ENCODE measurements around the gene VMAC.

Gene VMAC

GRCh38 chr19:5905114-5905778 is 574 bp downstream of the VMAC start:
- no peak for DNase-seq (ENCODE audit: low spot score)

- no peak for DNase-seq (ENCODE audit: low spot score)
These were observed 2.6 kb downstream of the VMAC start for GRCh38 chr19:5907241-5907640.

- DNase-seq (ENCODE audit: low spot score) = no peak
These were observed 4.2 kb downstream of the VMAC start for GRCh38 chr19:5908773-5909442.

GRCh38 chr19:5910638-5910907 is 5.9 kb downstream of the VMAC start:
- DNase-seq (ENCODE audit: low spot score) = no peak

- DNase-seq (ENCODE audit: low spot score) = no peak
These were observed 6.7 kb downstream of the VMAC start for GRCh38 chr19:5911366-5911765.

GRCh38 chr19:5913739-5914357 is 9.2 kb downstream of the VMAC start, which contains the start of gene CAPS:
Gene CAPS (plus strand): TSS chr19:5914254. CDS start chr19:5914407, 153 bp downstream.
- DNase-seq (ENCODE audit: low spot score) = no peak

- DNase-seq (ENCODE audit: low spot score) = no peak
These were observed 9.7 kb downstream of the VMAC start for GRCh38 chr19:5914358-5914774.

- no peak for DNase-seq (ENCODE audit: low spot score)
These were observed 10.5 kb downstream of the VMAC start for GRCh38 chr19:5914946-5915781.

GRCh38 chr19:5915782-5916165 is 11.1 kb downstream of the VMAC start:
- no peak for DNase-seq (ENCODE audit: low spot score)

GRCh38 chr19:5916181-5916708 is 11.6 kb downstream of the VMAC start:
- DNase-seq (ENCODE audit: low spot score) = no peak

- DNase-seq (ENCODE audit: low spot score) = no peak
These were observed 12.9 kb downstream of the VMAC start for GRCh38 chr19:5917431-5918107.

- no peak for DNase-seq (ENCODE audit: low spot score)
These were observed 13.9 kb downstream of the VMAC start for GRCh38 chr19:5918463-5919079.

- DNase-seq (ENCODE audit: low spot score) = no peak
These were observed 17.0 kb downstream of the VMAC start for GRCh38 chr19:5921516-5922160.

- DNase-seq (ENCODE audit: low spot score) = no peak
These were observed 17.5 kb downstream of the VMAC start for GRCh38 chr19:5922161-5922545.

GRCh38 chr19:5923356-5923755 is 18.7 kb downstream of the VMAC start:
- no peak for DNase-seq (ENCODE audit: low spot score)

- no peak for DNase-seq (ENCODE audit: low spot score)
These were observed 21.3 kb downstream of the VMAC start for GRCh38 chr19:5925830-5926427.

- DNase-seq (ENCODE audit: low spot score) = no peak
These were observed 22.2 kb downstream of the VMAC start for GRCh38 chr19:5926641-5927440.

GRCh38 chr19:5927441-5927821 is 22.8 kb downstream of the VMAC start:
- DNase-seq (ENCODE audit: low spot score) = no peak

GRCh38 chr19:5929179-5929578 is 24.5 kb downstream of the VMAC start:
- peak; percentile 70 for DNase-seq (ENCODE audit: low spot score)

- DNase-seq (ENCODE audit: low spot score) = no peak
These were observed 25.0 kb downstream of the VMAC start for GRCh38 chr19:5929625-5930024.

Measured in D341Med (cell line).